Esophagus muscularis mucosa (tissue), 4 donors: ENCODE measurements around the gene PPP2R5C.

Experiments
- EP300 ChIP-seq: sonication (generic); formaldehyde crosslinking; IDR thresholded peaks from one replicate; pipeline ENCODE4 v1.6.1; 2017; ENCODE audit warnings: antibody characterized with exemption
- POLR2A ChIP-seq: fragments of 450-650 bp; IDR thresholded peaks from one replicate; pipeline ENCODE4 v1.6.1; 2017; ENCODE audit warnings: antibody characterized with exemption, moderate library complexity, mild to moderate bottlenecking, low read depth
- POLR2AphosphoS5 ChIP-seq, 2 donors: sonication (generic); formaldehyde crosslinking; IDR thresholded peaks; one replicate each; pipeline ENCODE4 v1.6.1; 2017; ENCODE audit warnings: antibody characterized with exemption in 2 of 2
- TF ChIP-seq, protein P1 (sequence below), 3 experiments: fragments of 200-600 bp in 2 of 3; fragments of 450-650 bp in 1 of 3; sonication (generic) in 2 of 3; IDR thresholded peaks; one replicate each; pipeline ENCODE4 v1.5.1; 2017 to 2019; ENCODE audit warnings: antibody characterized with exemption in 3 of 3, mild to moderate bottlenecking in 2 of 3, moderate library complexity in 1 of 3

GRCh38 chr14:101887219-101887618, 125.7 kb downstream of the PPP2R5C start:
- TF ChIP-seq, protein P1, sequence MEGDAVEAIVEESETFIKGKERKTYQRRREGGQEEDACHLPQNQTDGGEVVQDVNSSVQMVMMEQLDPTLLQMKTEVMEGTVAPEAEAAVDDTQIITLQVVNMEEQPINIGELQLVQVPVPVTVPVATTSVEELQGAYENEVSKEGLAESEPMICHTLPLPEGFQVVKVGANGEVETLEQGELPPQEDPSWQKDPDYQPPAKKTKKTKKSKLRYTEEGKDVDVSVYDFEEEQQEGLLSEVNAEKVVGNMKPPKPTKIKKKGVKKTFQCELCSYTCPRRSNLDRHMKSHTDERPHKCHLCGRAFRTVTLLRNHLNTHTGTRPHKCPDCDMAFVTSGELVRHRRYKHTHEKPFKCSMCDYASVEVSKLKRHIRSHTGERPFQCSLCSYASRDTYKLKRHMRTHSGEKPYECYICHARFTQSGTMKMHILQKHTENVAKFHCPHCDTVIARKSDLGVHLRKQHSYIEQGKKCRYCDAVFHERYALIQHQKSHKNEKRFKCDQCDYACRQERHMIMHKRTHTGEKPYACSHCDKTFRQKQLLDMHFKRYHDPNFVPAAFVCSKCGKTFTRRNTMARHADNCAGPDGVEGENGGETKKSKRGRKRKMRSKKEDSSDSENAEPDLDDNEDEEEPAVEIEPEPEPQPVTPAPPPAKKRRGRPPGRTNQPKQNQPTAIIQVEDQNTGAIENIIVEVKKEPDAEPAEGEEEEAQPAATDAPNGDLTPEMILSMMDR (IDR thresholded peaks at IDR 0.05): no peak
- TF ChIP-seq POLR2A: no peak
- TF ChIP-seq POLR2AphosphoS5 (IDR thresholded peaks at IDR 0.05): no peak
- no peak for TF ChIP-seq EP300
